Keratinocyte (primary cell): ENCODE measurements around the gene HACE1. TPM values are rescaled to one million over a fixed set of nuclear protein-coding genes. Genes with fewer than 3 reads are reported as not detected.
A peak's percentile ranks its signal among the peaks of the same experiment; 100 is the strongest.

Experiments
- DNase-seq: peaks from one replicate; pipeline ENCODE4 v3.0.0-alpha.2; 2011; ENCODE audit warnings: low read depth, missing footprints, low spot score
- FAIRE-seq: peaks from 2 replicates; lab custom pipeline; 2011; peaks lifted over from hg19 to GRCh38; lab: Jason Lieb, UNC
- H2AFZ ChIP-seq: 2 replicates; pipeline ENCODE4 v1.6.0; 2012; ENCODE audit warnings: low read length, control low read depth, inconsistent platforms; ENCODE audit not compliant: control insufficient read depth
- H3K27ac ChIP-seq: 2 replicates; pipeline ENCODE4 v1.5.1; 2011; ENCODE audit warnings: low read length; ENCODE audit not compliant: control insufficient read depth, insufficient read depth
- H3K27me3 ChIP-seq: 3 replicates; pipeline ENCODE4 v1.6.0; 2011; ENCODE audit warnings: low read length; ENCODE audit not compliant: control insufficient read depth, insufficient read depth; ENCODE audit errors: extremely low read depth
- H3K36me3 ChIP-seq, 2 experiments: 2 replicates in 1 of 2; 3 replicates in 1 of 2; pipeline ENCODE4 v1.5.1; 2011; ENCODE audit warnings: low read length in 2 of 2, mild to moderate bottlenecking in 1 of 2; ENCODE audit not compliant: control insufficient read depth in 2 of 2, insufficient read depth in 2 of 2; ENCODE audit errors: extremely low read depth in 1 of 2
- H3K4me1 ChIP-seq: 3 replicates; pipeline ENCODE4 v1.5.1; 2011; ENCODE audit warnings: low read length; ENCODE audit not compliant: control insufficient read depth, insufficient read depth; ENCODE audit errors: extremely low read depth
- H3K4me2 ChIP-seq: 3 replicates; pipeline ENCODE4 v1.6.0; 2011; ENCODE audit warnings: low read depth, low read length; ENCODE audit not compliant: control insufficient read depth, insufficient read depth; ENCODE audit errors: extremely low read depth
- H3K4me3 ChIP-seq, 3 experiments: fragments of 200-600 bp in 1 of 3; sonication (generic) in 1 of 3; 2 replicates in 2 of 3; 3 replicates in 1 of 3; pipeline ENCODE4 v1.5.1; 2011 to 2016; ENCODE audit warnings: low read length in 3 of 3, mild to moderate bottlenecking in 3 of 3, control low read depth in 2 of 3, inconsistent platforms in 1 of 3, low read depth in 1 of 3, mixed read lengths in 1 of 3, mixed run types in 1 of 3, moderate library complexity in 1 of 3; ENCODE audit not compliant: control insufficient read depth in 2 of 3, insufficient read depth in 2 of 3; ENCODE audit errors: extremely low read depth in 1 of 3
- H3K79me2 ChIP-seq: 2 replicates; pipeline ENCODE4 v1.6.0; 2012; ENCODE audit warnings: low read length; ENCODE audit not compliant: control insufficient read depth, insufficient read depth
- H3K9ac ChIP-seq: 3 replicates; pipeline ENCODE4 v1.6.0; 2011; ENCODE audit warnings: low read length; ENCODE audit not compliant: control insufficient read depth, insufficient read depth; ENCODE audit errors: extremely low read depth
- H3K9me1 ChIP-seq: 3 replicates; pipeline ENCODE4 v1.6.0; 2011; ENCODE audit warnings: low read length; ENCODE audit not compliant: control insufficient read depth, insufficient read depth; ENCODE audit errors: extremely low read depth
- H3K9me3 ChIP-seq: 2 replicates; pipeline ENCODE4 v1.5.1; 2012; ENCODE audit warnings: low read depth, low read length; ENCODE audit not compliant: control insufficient read depth
- H4K20me1 ChIP-seq: 3 replicates; pipeline ENCODE4 v1.6.0; 2011; ENCODE audit warnings: low read length; ENCODE audit not compliant: control insufficient read depth, insufficient read depth; ENCODE audit errors: extremely low read depth
- CTCF ChIP-seq, 3 experiments: IDR thresholded peaks in 1 of 3; conservative IDR thresholded peaks in 1 of 3; optimal IDR thresholded peaks in 1 of 3; 2 replicates in 2 of 3; 3 replicates in 1 of 3; pipeline versions ENCODE3 to v1.5.1; 2011; ENCODE audit warnings: low read length in 3 of 3, mild to moderate bottlenecking in 3 of 3, moderate library complexity in 2 of 3, control low read depth in 1 of 3, inconsistent platforms in 1 of 3; ENCODE audit not compliant: insufficient read depth in 2 of 3; ENCODE audit errors: extremely low read depth in 1 of 3
- EZH2 ChIP-seq: IDR thresholded peaks from one replicate; pipeline ENCODE4 v1.6.1; 2012; ENCODE audit warnings: inconsistent platforms, mild to moderate bottlenecking, low read length, moderate library complexity
- dilution Hi-C: fragments of 300-500 bp; cut with MboI; formaldehyde crosslinking; loops from one replicate; pipeline ENCODE4 v1.7.0; 2020; ENCODE audit warnings: low sequenced_read_pairs; ENCODE audit not compliant: extremely low pct_ligation_motif_present
- polyA minus RNA-seq, 3 experiments: library from RNA; depleted of rRNA, polyadenylated mRNA; stranded (reverse); fragments of >200 nt; gene quantifications; 1 replicate in 1 of 3; 2 replicates in 1 of 3; 3 replicates in 1 of 3; pipeline ENCODE4 v1.2.3, GENCODE V29; 2011
- polyA plus RNA-seq, 5 experiments: library from polyadenylated mRNA; depleted of rRNA in 3 of 5; stranded (reverse) in 3 of 5; stranded (forward) in 1 of 5; unstranded in 1 of 5; fragments of >200 nt; gene quantifications; 1 replicate in 1 of 5; 2 replicates in 3 of 5; 3 replicates in 1 of 5; pipeline versions ENCODE4 v1.2.1 to v1.2.3, GENCODE V29; 2011 to 2012; ENCODE audit warnings: missing spikeins in 2 of 5, low read depth in 1 of 5, low replicate concordance in 1 of 5

The HACE1 gene
- polyA plus RNA-seq = 4.3 to 7.4 TPM (median 6.1 TPM) in 3 replicates
- 7.7 TPM for polyA plus RNA-seq (2011; ENCODE audit: low read depth)
- polyA plus RNA-seq (2011; cell fraction: cytosol; rRNA removed) = 3.2 and 5.0 TPM in 2 replicates
- polyA plus RNA-seq (2011; cell fraction: nucleus; rRNA removed) = 6.9 and 7.1 TPM in 2 replicates
- polyA plus RNA-seq (2012; ENCODE audit: low replicate concordance) = 3.5 and 4.7 TPM in 2 replicates
- polyA minus RNA-seq = 5.8 to 14.9 TPM (median 8.2 TPM) in 3 replicates
- polyA minus RNA-seq (2011; cell fraction: cytosol; rRNA and poly(A)+ RNA removed) = 6.3 TPM
- polyA minus RNA-seq (2011; cell fraction: nucleus; rRNA and poly(A)+ RNA removed) = 11.1 and 25.1 TPM in 2 replicates

- peak within 1 kb of the TSS; percentile 80 for H3K9ac ChIP-seq
Observed at GRCh38 chr6:104859225-104860146, at the start of gene HACE1. Gene HACE1, minus strand, starts transcription at chr6:104859919. Its CDS starts 277 bp downstream, at chr6:104859642.

GRCh38 chr6:104908888-104909525 is 49.3 kb upstream of the HACE1 start:
- Histone ChIP-seq H3K27me3 (no peaks in the 10 kb centered on the region), H3K79me2 (no peaks in the 10 kb centered on the region), H3K27ac (no peak overlapping the region), H2AFZ (peak overlapping the region; percentile 12), H3K9ac (no peak overlapping the region), H3K4me1 (peaks cover 13% of the 10 kb centered on the region), H3K9me1 (no peaks in the 10 kb centered on the region), H4K20me1 (no peaks in the 10 kb centered on the region), H3K36me3 (no peaks in the 10 kb centered on the region), H3K4me2 (peak overlapping the region; percentile 41), H3K9me3 (no peaks in the 10 kb centered on the region), H3K4me3 (no peak overlapping the region)
- no peak for TF ChIP-seq CTCF (optimal IDR thresholded peaks at IDR 0.05 in 1 of 3, IDR thresholded peaks at IDR 0.05 in 1 of 3, conservative IDR thresholded peaks at IDR 0.05 in 1 of 3; ENCODE audit: extremely low read depth in 1 of 3, insufficient read depth in 2 of 3, low read length in 3 of 3)
- no peak for TF ChIP-seq EZH2
- FAIRE-seq (peak; percentile 83), DNase-seq (no peak)
- dilution Hi-C loops = no loop called here

More at GRCh38 chr6:104859225-104860146, at the start of gene HACE1:
- DNase-seq (no peak), FAIRE-seq (no peak)
- Histone ChIP-seq H3K79me2 (peaks cover 9% of the 10 kb centered on the region), H3K4me2 (peak within 1 kb of the TSS; percentile 95), H3K4me1 (peaks cover 10% of the 10 kb centered on the region), H3K4me3 (peak within 1 kb of the TSS; percentile 82 to 97 (median 96)), H2AFZ (peak within 1 kb of the TSS; percentile 92), H4K20me1 (no peaks in the 10 kb centered on the region), H3K36me3 (no peaks in the 10 kb centered on the region), H3K9me1 (no peaks in the 10 kb centered on the region), H3K27me3 (no peaks in the 10 kb centered on the region), H3K27ac (peak within 1 kb of the TSS; percentile 58), H3K9me3 (no peaks in the 10 kb centered on the region)
- TF ChIP-seq CTCF (optimal IDR thresholded peaks at IDR 0.05 in 1 of 3, IDR thresholded peaks at IDR 0.05 in 1 of 3, conservative IDR thresholded peaks at IDR 0.05 in 1 of 3; ENCODE audit: extremely low read depth in 1 of 3, insufficient read depth in 2 of 3, low read length in 3 of 3) (peak in 2 of 3 experiments; percentile 10 to 55), EZH2 (no peak)
- dilution Hi-C loops = no loop called here
